ENCODE data around the gene SEC16A.

SEC16A gene

DNA sequence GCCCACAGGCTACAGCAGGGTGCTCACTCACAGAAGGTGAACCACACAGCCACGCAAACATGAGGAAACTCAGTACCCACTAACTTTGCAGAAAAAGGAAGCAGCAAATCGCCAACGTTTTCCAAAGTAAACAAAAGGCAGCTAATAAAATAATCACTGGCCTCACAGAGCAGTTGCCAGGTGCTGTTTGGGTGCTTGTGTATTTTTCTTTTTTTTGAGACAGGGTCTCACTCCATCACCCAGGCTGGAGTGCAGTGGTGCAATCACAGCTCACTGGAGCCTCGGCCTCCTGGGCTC lies 86.7 kb downstream of the SEC16A start:
- TF ChIP-seq POLR2AphosphoS5 (IDR thresholded peaks at IDR 0.05; ENCODE audit: low read depth, low read length) (no peak), SIN3A (IDR thresholded peaks at IDR 0.05; ENCODE audit: borderline replicate concordance, insufficient read depth, low read length) (no peak), FOXP2 (optimal IDR thresholded peaks at IDR 0.05; ENCODE audit: borderline replicate concordance, extremely low read depth, extremely low read length, insufficient read depth) (no peak), TAF1 (IDR thresholded peaks at IDR 0.05; ENCODE audit: borderline replicate concordance, insufficient read depth, low read length) (no peak)
- TF ChIP-seq, protein P1, sequence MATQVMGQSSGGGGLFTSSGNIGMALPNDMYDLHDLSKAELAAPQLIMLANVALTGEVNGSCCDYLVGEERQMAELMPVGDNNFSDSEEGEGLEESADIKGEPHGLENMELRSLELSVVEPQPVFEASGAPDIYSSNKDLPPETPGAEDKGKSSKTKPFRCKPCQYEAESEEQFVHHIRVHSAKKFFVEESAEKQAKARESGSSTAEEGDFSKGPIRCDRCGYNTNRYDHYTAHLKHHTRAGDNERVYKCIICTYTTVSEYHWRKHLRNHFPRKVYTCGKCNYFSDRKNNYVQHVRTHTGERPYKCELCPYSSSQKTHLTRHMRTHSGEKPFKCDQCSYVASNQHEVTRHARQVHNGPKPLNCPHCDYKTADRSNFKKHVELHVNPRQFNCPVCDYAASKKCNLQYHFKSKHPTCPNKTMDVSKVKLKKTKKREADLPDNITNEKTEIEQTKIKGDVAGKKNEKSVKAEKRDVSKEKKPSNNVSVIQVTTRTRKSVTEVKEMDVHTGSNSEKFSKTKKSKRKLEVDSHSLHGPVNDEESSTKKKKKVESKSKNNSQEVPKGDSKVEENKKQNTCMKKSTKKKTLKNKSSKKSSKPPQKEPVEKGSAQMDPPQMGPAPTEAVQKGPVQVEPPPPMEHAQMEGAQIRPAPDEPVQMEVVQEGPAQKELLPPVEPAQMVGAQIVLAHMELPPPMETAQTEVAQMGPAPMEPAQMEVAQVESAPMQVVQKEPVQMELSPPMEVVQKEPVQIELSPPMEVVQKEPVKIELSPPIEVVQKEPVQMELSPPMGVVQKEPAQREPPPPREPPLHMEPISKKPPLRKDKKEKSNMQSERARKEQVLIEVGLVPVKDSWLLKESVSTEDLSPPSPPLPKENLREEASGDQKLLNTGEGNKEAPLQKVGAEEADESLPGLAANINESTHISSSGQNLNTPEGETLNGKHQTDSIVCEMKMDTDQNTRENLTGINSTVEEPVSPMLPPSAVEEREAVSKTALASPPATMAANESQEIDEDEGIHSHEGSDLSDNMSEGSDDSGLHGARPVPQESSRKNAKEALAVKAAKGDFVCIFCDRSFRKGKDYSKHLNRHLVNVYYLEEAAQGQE (IDR thresholded peaks at IDR 0.05; ENCODE audit: insufficient read depth in 1 of 2, low read depth in 2 of 2, low read length in 2 of 2), result no peak

DNA sequence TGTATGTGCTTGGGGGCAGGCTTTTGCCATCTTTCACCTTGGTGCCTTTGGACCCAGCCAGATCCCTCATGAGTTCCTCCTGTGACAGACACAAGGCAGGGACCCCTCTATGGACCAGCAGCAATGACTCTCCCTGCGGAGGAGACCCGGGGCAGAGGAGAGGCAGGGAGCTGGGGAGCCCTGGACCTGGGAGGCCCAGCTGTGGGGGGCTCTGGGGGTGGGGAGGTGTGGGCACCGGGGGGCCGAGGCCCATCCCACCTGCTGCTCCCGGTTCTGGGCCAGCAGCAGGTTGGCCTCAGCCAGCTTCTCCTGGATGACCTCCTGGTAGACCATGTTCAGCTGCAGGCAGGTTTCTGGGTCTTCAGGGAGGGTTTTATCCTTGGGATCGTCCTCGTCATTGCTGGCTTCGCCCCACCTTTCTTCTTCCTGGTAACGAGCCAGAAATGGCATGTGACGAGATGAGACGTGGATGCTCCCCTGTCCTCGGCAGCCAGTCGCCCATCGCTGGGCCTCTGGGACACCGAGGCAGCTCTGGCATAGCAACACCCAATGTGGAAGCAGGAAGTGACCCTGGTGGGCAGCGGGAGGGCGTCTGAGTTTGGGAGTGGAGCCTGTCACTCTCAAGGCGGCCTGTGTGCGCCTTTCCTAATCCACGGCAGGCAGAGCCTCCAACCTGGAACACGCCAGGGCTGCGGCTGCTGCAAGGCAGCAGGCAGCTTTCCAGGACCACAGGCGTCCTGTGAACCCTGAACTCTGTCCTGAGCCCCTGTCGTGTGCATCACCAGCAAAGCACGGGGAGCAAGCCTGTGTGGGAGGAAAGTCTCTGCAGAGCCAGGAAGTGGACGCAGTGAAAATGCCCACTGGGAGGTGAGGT lies 87.3 kb downstream of the SEC16A start:
- TF ChIP-seq FOXP2 (optimal IDR thresholded peaks at IDR 0.05; ENCODE audit: borderline replicate concordance, extremely low read depth, extremely low read length, insufficient read depth), result no peak
- no peak for TF ChIP-seq POLR2AphosphoS5 (IDR thresholded peaks at IDR 0.05; ENCODE audit: low read depth, low read length)
- no peak for TF ChIP-seq TAF1 (IDR thresholded peaks at IDR 0.05; ENCODE audit: borderline replicate concordance, insufficient read depth, low read length)
- TF ChIP-seq, protein P1 (IDR thresholded peaks at IDR 0.05; ENCODE audit: insufficient read depth in 1 of 2, low read depth in 2 of 2, low read length in 2 of 2), result no peak
- TF ChIP-seq SIN3A (IDR thresholded peaks at IDR 0.05; ENCODE audit: borderline replicate concordance, insufficient read depth, low read length), result no peak

DNA sequence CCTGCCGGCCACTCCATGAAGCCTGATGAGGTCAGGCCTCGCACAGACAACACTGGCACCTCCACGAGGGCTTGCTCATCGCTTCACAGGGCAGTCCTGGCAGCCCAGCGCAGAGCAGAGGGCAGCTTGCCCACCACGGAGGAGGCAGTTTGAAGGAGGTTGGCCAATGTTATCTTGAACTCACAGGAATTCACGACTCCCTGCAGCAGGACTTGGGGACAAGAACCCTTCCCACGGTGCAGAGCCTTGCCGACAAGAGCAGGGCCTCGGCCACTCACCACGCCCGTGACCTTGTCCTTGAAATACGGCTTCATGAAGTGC lies 87.9 kb downstream of the SEC16A start:
- TF ChIP-seq, protein P1 (IDR thresholded peaks at IDR 0.05; ENCODE audit: insufficient read depth in 1 of 2, low read depth in 2 of 2, low read length in 2 of 2), result no peak
- TF ChIP-seq POLR2AphosphoS5 (IDR thresholded peaks at IDR 0.05; ENCODE audit: low read depth, low read length) (no peak), FOXP2 (optimal IDR thresholded peaks at IDR 0.05; ENCODE audit: borderline replicate concordance, extremely low read depth, extremely low read length, insufficient read depth) (no peak), SIN3A (IDR thresholded peaks at IDR 0.05; ENCODE audit: borderline replicate concordance, insufficient read depth, low read length) (no peak), TAF1 (IDR thresholded peaks at IDR 0.05; ENCODE audit: borderline replicate concordance, insufficient read depth, low read length) (no peak)

DNA sequence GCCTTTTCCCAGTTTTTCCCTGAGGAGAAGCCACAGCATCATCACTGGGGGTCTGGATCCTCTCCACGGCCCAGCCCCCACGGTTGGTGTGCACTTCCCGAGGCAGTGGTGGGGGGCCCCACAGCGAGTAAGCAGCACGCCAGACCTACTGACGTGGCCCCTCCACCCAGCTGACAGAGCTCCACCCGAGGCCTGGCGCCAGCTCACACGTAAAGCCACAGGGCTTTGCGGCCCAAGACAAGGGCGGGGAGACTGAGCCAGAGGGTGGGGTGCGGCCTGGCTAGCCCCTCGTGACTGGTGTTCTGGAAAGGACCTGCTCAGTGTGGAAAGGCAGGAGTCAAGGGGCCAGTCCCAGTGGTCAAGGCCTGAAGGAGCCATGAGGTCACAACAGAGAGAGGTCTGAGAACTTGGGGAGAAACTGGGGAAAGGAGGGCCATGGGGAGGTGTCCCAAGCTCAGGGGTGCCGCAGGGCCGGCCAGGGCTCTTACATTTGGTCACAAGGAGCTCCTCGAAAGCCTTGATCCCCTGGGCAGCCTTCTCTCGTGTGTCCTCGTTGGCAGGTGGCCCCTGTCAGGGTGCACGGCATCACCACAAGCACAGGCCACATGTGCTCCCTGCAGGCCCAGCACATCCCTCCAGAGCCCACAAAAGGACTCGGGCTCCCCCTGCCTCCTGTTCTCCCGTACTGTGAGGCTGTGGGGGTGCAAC lies 88.4 kb downstream of the SEC16A start:
- TF ChIP-seq POLR2AphosphoS5 (IDR thresholded peaks at IDR 0.05; ENCODE audit: low read depth, low read length), result no peak
- TF ChIP-seq, protein P1 (IDR thresholded peaks at IDR 0.05; ENCODE audit: insufficient read depth in 1 of 2, low read depth in 2 of 2, low read length in 2 of 2), result no peak
- TF ChIP-seq SIN3A (IDR thresholded peaks at IDR 0.05; ENCODE audit: borderline replicate concordance, insufficient read depth, low read length), result no peak
- TF ChIP-seq FOXP2 (optimal IDR thresholded peaks at IDR 0.05; ENCODE audit: borderline replicate concordance, extremely low read depth, extremely low read length, insufficient read depth), result no peak
- TF ChIP-seq TAF1 (IDR thresholded peaks at IDR 0.05; ENCODE audit: borderline replicate concordance, insufficient read depth, low read length), result no peak

All from PFSK-1 (cell line).